Measurements from ENCODE around the gene GNG8.

DNA sequence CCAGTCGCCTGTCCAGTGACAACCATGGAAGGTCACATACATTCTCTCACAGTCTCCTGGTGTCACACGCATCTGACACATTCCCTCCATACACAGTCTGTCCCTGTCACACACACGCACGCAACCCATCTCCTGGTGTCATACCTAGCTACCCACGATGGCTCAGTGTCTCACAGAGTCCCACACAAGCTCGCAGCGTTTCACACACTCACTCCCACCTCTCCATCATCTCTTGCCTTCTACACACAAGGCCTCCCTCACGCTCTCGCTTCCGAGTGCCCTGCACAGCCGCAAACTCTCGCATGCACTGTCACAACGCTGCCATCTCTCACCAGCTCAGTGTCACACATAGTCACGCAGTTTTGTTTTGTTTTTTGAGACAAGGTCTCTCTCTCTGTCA lies 1.2 kb upstream of the GNG8 start:
- TF ChIP-seq POLR2A (IDR thresholded peaks at IDR 0.05; ENCODE audit: low read length), result no peak
- no peak for TF ChIP-seq GATA1 (IDR thresholded peaks at IDR 0.05; ENCODE audit: low read depth, low read length)
